GM12878 (cell line): ENCODE measurements around the gene NLGN1. TPM values are rescaled to one million over a fixed set of nuclear protein-coding genes. Genes with fewer than 3 reads are reported as not detected.

ENCODE experiments used
- ATAC-seq: fragments of 200-7000 bp; cut with Tn5 transposase; 3 replicates; pipeline ENCODE4 v1.9.1; 2020; ENCODE audit warnings: mild to moderate bottlenecking, moderate library complexity
- BruUV-seq: library from RNA; stranded (reverse); fragments of 400-500 nt; replicated peaks from 2 replicates; lab custom pipeline; 2021; lab: Mats Ljungman, UMichigan
- CTCF ChIA-PET: fragments of 300-600 bp; sonication (Branson Sonifier 250); formaldehyde crosslinking; extraction: SDS; loops from one replicate; lab custom pipeline; 2021; ENCODE audit warnings: inconsistent platforms; lab: Yijun Ruan, JAX
- POLR2A ChIA-PET: fragments of 350-600 bp; formaldehyde crosslinking; extraction: SDS; loops from one replicate; lab custom pipeline; 2021; ENCODE audit warnings: inconsistent platforms; lab: Charles Lee
- RAD21 ChIA-PET: fragments of 300-600 bp; sonication (Branson Sonifier 250); formaldehyde crosslinking; loops from one replicate; lab custom pipeline; 2023; ENCODE audit warnings: antibody characterized with exemption; ENCODE audit not compliant: unreplicated experiment; lab: Charles Lee
- SMC1A ChIA-PET: fragments of 300-600 bp; sonication (Branson Sonifier 250); formaldehyde crosslinking; loops from one replicate; lab custom pipeline; 2023; ENCODE audit not compliant: unreplicated experiment, uncharacterized antibody; lab: Charles Lee
- DNase-seq: peaks from one replicate; pipeline ENCODE4 v3.0.0-alpha.2; 2011; ENCODE audit warnings: low read depth, low spot score
- FAIRE-seq: peaks from 3 replicates; lab custom pipeline; 2011; peaks lifted over from hg19 to GRCh38; lab: Jason Lieb, UNC
- H2AFZ ChIP-seq: 2 replicates; pipeline ENCODE4 v1.6.0; 2011; ENCODE audit warnings: low read depth, low read length, control low read depth; ENCODE audit not compliant: control insufficient read depth
- H3K27ac ChIP-seq: 2 replicates; pipeline ENCODE4 v1.5.1; 2011; ENCODE audit warnings: control low read depth; ENCODE audit not compliant: control insufficient read depth, insufficient read depth
- H3K27me3 ChIP-seq, 2 experiments: replicated peaks in 1 of 2; 2 replicates each; pipeline versions ENCODE4 v1.6.0 to v1.6.1; 2011; ENCODE audit warnings: low read length in 1 of 2; ENCODE audit not compliant: control insufficient read depth in 2 of 2, insufficient read depth in 2 of 2
- H3K36me3 ChIP-seq, 2 experiments: 2 replicates each; pipeline ENCODE4 v1.5.1; 2011; ENCODE audit warnings: low read length in 1 of 2; ENCODE audit not compliant: control insufficient read depth in 2 of 2, insufficient read depth in 2 of 2
- H3K4me1 ChIP-seq: 2 replicates; pipeline ENCODE4 v1.6.1; 2011; ENCODE audit warnings: mild to moderate bottlenecking, low read length, moderate library complexity, mixed read lengths; ENCODE audit not compliant: control insufficient read depth, insufficient read depth
- H3K4me2 ChIP-seq: 2 replicates; pipeline ENCODE4 v1.6.0; 2011; ENCODE audit warnings: control low read depth; ENCODE audit not compliant: control insufficient read depth, insufficient read depth
- H3K4me3 ChIP-seq: fragments of 200-600 bp; sonication (generic); 2 replicates; pipeline ENCODE4 v1.5.1; 2016
- H3K79me2 ChIP-seq: 2 replicates; pipeline ENCODE4 v1.6.0; 2011; ENCODE audit warnings: low read length; ENCODE audit not compliant: control insufficient read depth, insufficient read depth
- H3K9ac ChIP-seq: 2 replicates; pipeline ENCODE4 v1.8.0; 2011; ENCODE audit warnings: low read length, control low read depth, mixed read lengths; ENCODE audit not compliant: control insufficient read depth, insufficient read depth
- H3K9me3 ChIP-seq: replicated peaks from 3 replicates; pipeline ENCODE4 v1.5.1; 2011; ENCODE audit warnings: mild to moderate bottlenecking, low read length; ENCODE audit not compliant: control insufficient read depth, insufficient read depth
- H4K20me1 ChIP-seq: 2 replicates; pipeline ENCODE4 v1.6.0; 2011; ENCODE audit not compliant: control insufficient read depth, insufficient read depth
- EP300 ChIP-seq, 2 experiments: fragments of 150-350 bp in 1 of 2; IDR thresholded peaks; 2 replicates each; pipeline ENCODE4 v1.6.1; 2011 to 2012; ENCODE audit warnings: low read depth in 2 of 2, low read length in 2 of 2, borderline replicate concordance in 1 of 2, improper control_type of control experiment in 1 of 2, inconsistent platforms in 1 of 2; ENCODE audit not compliant: control insufficient read depth in 1 of 2
- FOXK2 ChIP-seq: fragments of 450-650 bp; IDR thresholded peaks from 2 replicates; pipeline ENCODE4 v1.6.1; 2017; ENCODE audit warnings: mild to moderate bottlenecking, moderate library complexity
- GABPA ChIP-seq: IDR thresholded peaks from 2 replicates; pipeline ENCODE4 v1.6.1; 2014; ENCODE audit warnings: antibody characterized with exemption, low read depth, mild to moderate bottlenecking, inconsistent platforms
- REST ChIP-seq: IDR thresholded peaks from 2 replicates; pipeline ENCODE4 v1.6.1; 2012; ENCODE audit warnings: mild to moderate bottlenecking, low read depth, low read length
- SPI1 ChIP-seq: IDR thresholded peaks from 2 replicates; pipeline ENCODE4 v1.6.1; 2011; ENCODE audit warnings: low read depth, mild to moderate bottlenecking, low read length, moderate library complexity, borderline replicate concordance; ENCODE audit not compliant: insufficient read depth
- TARDBP ChIP-seq: IDR thresholded peaks from 2 replicates; pipeline ENCODE4 v1.6.1; 2016; ENCODE audit warnings: borderline replicate concordance
- ZZZ3 ChIP-seq: IDR thresholded peaks from 2 replicates; pipeline ENCODE4 v1.6.1; 2011; ENCODE audit warnings: low read depth; ENCODE audit not compliant: control insufficient read depth, insufficient read length
- WGBS: methylation state at CpG from one replicate; pipeline ENCODE4 v1.1.6; 2016; ENCODE audit warnings: low lambda C conversion rate; ENCODE audit not compliant: insufficient replicate concordance, insufficient coverage; ENCODE audit errors: missing lambda C conversion rate; 5-methylcytosine and 5-hydroxymethylcytosine counted together
- in situ Hi-C: fragments of 300-500 bp; cut with MboI; formaldehyde crosslinking; loops from 9 replicates; pipeline ENCODE4 v1.14.3; 2018; ENCODE audit warnings: mixed read lengths
- intact Hi-C: fragments of 100-400 bp; cut with micrococcal nuclease; formaldehyde crosslinking; loops from one replicate; pipeline ENCODE4 v1.14.2; 2022; ENCODE audit not compliant: unreplicated experiment
- polyA plus RNA-seq, 11 experiments: library from polyadenylated mRNA; depleted of rRNA in 4 of 11; unstranded in 6 of 11; stranded (reverse) in 5 of 11; fragments of >200 nt; fragmentation: Nextera tagmentation in 4 of 11; fragmentation: Illumina TruSeq in 1 of 11; extraction: Ambion mirVana in 4 of 11; extraction: Trizol in 1 of 11; gene quantifications; 1 replicate in 1 of 11; 2 replicates in 10 of 11; pipeline versions ENCODE4 v1.2.1 to v1.2.3, GENCODE V29; 2011 to 2016; ENCODE audit warnings: inconsistent platforms in 2 of 11, missing spikeins in 2 of 11, low read depth in 1 of 11
- total RNA-seq, 4 experiments: library from RNA; depleted of rRNA in 3 of 4; stranded (reverse); fragments of >200 nt in 3 of 4; fragmentation: Illumina TruSeq in 1 of 4; extraction: Trizol in 1 of 4; gene quantifications; 2 replicates each; pipeline versions ENCODE4 v1.2.1 to v1.2.3, GENCODE V29; 2013 to 2021
- TF ChIP-seq, protein P1 (sequence below): fragments of 450-650 bp; IDR thresholded peaks from 2 replicates; pipeline ENCODE4 v1.6.1; 2017; ENCODE audit warnings: borderline replicate concordance

NLGN1 gene
- total and polyA plus RNA-seq, 10 of the 15 experiments (the other 5 are each of a cell fraction or from before 2014, with no cell fraction given) = not detected

DNA sequence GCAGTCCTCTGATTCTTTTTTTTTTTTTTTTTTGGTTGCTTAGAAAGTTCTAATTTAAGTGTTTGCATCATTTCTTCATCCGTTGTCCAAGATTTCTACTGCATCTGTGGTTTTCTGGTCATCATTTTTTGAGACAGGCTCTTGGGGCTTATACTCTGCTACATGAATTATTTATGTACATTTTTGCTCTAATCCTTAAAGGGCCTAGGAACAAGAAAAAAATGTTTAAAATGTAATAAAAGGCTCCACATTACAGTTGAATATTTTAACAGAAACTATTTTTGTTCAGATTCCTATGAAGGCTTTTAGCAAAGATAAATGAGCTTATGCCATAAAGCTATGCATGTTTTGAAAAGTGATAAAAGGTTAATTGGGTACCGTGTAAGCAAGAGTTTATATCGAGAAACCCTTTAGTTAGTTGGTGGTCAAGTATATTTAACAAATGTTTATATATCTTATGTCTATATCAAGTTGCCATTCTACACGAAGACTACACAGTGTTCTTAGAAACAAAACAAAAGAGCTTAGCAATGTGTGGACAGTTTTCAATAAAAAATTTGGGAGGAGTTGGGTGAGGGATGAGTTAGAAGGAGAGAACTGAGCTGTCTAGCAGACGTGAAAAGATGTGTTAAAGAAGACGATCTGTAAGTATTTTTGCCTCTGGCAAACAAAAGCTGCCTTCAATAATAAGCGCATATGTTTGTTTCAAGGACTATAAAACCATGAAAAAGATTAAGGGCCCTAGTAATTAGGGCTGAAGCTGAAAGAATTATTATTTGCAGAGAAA, 898.0 kb downstream of the NLGN1 start (continued):
- TF ChIP-seq ZZZ3 (no peak), GABPA (no peak), FOXK2 (no peak), SPI1 (no peak)
- TF ChIP-seq, all 136 proteins: peak for 0

DNA sequence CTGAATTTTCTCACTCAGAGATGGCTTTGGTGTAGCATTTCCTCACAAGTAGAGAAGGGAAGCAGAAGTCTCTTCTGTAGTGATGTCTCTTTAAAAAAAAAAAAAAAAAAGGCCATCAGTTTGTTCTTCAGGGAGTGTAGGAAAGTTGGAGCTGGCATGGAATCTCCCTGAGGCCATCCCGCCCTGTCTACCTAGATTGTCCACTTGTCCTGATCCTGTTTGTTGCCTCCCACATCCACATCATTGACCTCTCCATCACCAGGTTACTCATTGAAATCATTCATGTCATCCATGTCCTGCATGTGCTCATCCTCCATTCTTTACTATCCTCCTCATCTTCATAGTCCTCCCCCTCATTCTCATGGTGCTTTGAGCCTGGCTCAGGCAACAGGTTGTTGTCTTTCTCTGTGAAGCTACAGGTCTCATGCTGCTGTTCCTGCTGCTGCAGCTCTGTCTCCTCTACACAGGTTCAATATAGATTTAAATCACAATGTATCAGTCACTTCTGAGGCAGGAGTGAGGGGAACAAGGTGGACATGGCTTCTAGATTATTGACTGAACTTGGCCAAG, 905.3 kb downstream of the NLGN1 start:
- Histone ChIP-seq H4K20me1 (no peaks in the 10 kb centered on the region), H3K27ac (no peak overlapping the region), H3K4me1 (no peaks in the 10 kb centered on the region), H3K36me3 (no peaks in the 10 kb centered on the region), H3K9ac (no peak overlapping the region), H2AFZ (no peak overlapping the region), H3K27me3 (no peaks in the 10 kb centered on the region), H3K79me2 (no peaks in the 10 kb centered on the region), H3K4me3 (no peak overlapping the region), H3K9me3 (no peaks in the 10 kb centered on the region), H3K4me2 (no peak overlapping the region)
- WGBS = 8% methylated on average over 1 of the region's 1 CpG
- ChIA-PET POLR2A (interaction anchor here (0.6 kb wide), 1 partner anchor 520 kb away, joined by 3 read pairs; no protein-coding TSS in a partner anchor), RAD21 (no interaction called here), SMC1A (interaction anchor here (0.7 kb wide), 1 partner anchor 27 kb away, joined by 3 read pairs; no protein-coding TSS in a partner anchor), CTCF (no interaction called here)
- in situ Hi-C loops (no loop called here), intact Hi-C loops (no loop called here)
- ATAC-seq (no peak), FAIRE-seq (no peak), DNase-seq (no peak)
- no TSS peak for BruUV-seq
- TF ChIP-seq TARDBP = no peak
- TF ChIP-seq, protein P1, sequence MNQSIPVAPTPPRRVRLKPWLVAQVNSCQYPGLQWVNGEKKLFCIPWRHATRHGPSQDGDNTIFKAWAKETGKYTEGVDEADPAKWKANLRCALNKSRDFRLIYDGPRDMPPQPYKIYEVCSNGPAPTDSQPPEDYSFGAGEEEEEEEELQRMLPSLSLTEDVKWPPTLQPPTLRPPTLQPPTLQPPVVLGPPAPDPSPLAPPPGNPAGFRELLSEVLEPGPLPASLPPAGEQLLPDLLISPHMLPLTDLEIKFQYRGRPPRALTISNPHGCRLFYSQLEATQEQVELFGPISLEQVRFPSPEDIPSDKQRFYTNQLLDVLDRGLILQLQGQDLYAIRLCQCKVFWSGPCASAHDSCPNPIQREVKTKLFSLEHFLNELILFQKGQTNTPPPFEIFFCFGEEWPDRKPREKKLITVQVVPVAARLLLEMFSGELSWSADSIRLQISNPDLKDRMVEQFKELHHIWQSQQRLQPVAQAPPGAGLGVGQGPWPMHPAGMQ = no peak
- TF ChIP-seq REST = no peak
- TF ChIP-seq EP300 (IDR thresholded peaks at IDR 0.05; ENCODE audit: borderline replicate concordance in 1 of 2, control insufficient read depth in 1 of 2, low read depth in 2 of 2, low read length in 2 of 2) = no peak
